Dendritic cell treated with granulocyte-macrophage colony-stimulating factor and Interleukin-4, amounts not matched to agents 40 ng/mL and 50 ng/mL, for 4 days (primary cell): Measurements from ENCODE around the gene PTGIR.
"Not testable (repeated sequence)": the region's sequence is repeated elsewhere in the genome, so short reads cannot be mapped to it uniquely, and the experiment has no call there.

Experiments used
- H3K27ac Mint-ChIP-seq: one replicate; pipeline ENCODE4 v1.8.0; 2022; ENCODE audit warnings: mild to moderate bottlenecking, mixed read lengths
- H3K27me3 Mint-ChIP-seq: one replicate; pipeline ENCODE4 v1.8.0; 2022; ENCODE audit warnings: mild to moderate bottlenecking, mixed read lengths
- H3K36me3 Mint-ChIP-seq: one replicate; pipeline ENCODE4 v1.8.0; 2022; ENCODE audit warnings: low read depth, mixed read lengths
- H3K4me1 Mint-ChIP-seq: one replicate; pipeline ENCODE4 v1.8.0; 2022; ENCODE audit warnings: low read depth, mixed read lengths
- H3K4me3 Mint-ChIP-seq: one replicate; pipeline ENCODE4 v1.8.0; 2022; ENCODE audit warnings: mild to moderate bottlenecking, moderate library complexity, mixed read lengths
- H3K9me3 Mint-ChIP-seq: one replicate; pipeline ENCODE4 v1.8.0; 2022; ENCODE audit warnings: mixed read lengths
- intact Hi-C: fragments of 100-400 bp; cut with micrococcal nuclease; formaldehyde crosslinking; loops from one replicate; pipeline ENCODE4 v1.15.0; 2022

Gene PTGIR

DNA sequence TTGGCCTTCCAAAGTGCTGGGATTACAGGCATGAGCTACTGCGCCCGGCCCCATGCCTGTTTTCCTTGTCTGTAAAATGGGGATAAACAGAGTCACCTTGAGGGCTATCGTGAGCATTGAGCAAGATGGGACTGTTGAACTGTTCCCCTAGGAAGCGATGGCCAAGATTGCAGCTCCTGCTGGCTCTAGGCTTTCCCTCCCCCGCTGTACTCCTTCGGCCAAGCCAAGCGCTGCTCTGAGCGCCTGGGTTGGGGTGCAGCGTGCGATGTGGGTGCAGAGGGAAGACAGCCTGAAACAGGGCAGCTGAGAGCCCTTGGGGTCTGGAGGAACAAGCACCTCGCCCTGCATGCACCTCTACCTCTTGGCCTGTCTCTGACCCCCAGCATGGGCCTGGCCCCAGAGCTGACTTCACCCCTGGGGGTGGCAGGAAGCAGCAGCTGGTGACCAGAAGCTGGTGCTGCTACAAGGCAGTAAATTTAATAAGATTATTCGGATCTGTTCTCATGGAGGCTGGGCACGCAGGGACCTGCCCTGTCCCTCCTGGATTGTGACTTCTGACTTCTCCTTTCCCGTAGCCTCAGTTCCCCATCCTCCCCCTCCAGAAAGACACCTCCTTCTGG is 5.8 kb upstream of the PTGIR start:
- Mint-ChIP-seq H3K9me3 (no peaks in the 10 kb centered on the region), H3K36me3 (no peaks in the 10 kb centered on the region), H3K4me3 (no peak overlapping the region), H3K27me3 (peaks cover 41% of the 10 kb centered on the region), H3K27ac (no peak overlapping the region), H3K4me1 (peaks cover 80% of the 10 kb centered on the region)
- intact Hi-C loops = no loop called here

- intact Hi-C loops = no loop called here
- H3K9me3 Mint-ChIP-seq = no peaks in the 10 kb centered on the region
- peaks cover 80% of the 10 kb centered on the region for H3K4me1 Mint-ChIP-seq
- H3K4me3 Mint-ChIP-seq = no peak overlapping the region
- peaks cover 33% of the 10 kb centered on the region for H3K27me3 Mint-ChIP-seq
- peak overlapping the region; percentile 61 for H3K27ac Mint-ChIP-seq
- peaks cover 6% of the 10 kb centered on the region for H3K36me3 Mint-ChIP-seq
These were observed 4.7 kb upstream of the PTGIR start for GRCh38 chr19:46629546-46630025.

- Mint-ChIP-seq H3K27me3 (peaks cover 29% of the 10 kb centered on the region), H3K36me3 (peaks cover 12% of the 10 kb centered on the region), H3K27ac (peak overlapping the region; percentile 61), H3K4me1 (peaks cover 82% of the 10 kb centered on the region)
- H3K9me3 Mint-ChIP-seq, H3K4me3 Mint-ChIP-seq, intact Hi-C loops: not testable (repeated sequence)
These were observed 4.1 kb upstream of the PTGIR start for GRCh38 chr19:46628970-46629369.

DNA sequence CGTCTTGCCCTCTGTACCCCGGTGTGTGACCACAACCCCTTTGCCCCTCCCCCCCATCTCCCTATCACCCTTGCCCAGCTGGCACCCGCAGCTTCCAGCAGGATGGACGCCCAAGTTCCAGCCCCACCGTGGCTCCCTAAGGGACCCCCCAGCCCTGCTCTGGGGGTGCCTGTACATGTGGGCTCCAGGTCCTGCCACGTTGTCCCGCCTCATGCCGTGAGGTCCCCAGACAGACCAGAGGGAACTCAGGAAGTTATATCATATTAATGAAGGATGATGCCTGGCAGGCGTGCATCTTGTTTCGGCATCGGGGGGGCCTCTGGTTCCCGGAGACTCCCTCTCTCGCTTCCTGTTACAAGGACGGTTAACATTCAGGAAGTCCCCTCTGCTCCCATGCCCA is 1.6 kb upstream of the PTGIR start:
- H3K27ac Mint-ChIP-seq = peak overlapping the region; percentile 93
- peaks cover 35% of the 10 kb centered on the region for H3K36me3 Mint-ChIP-seq
- no peaks in the 10 kb centered on the region for H3K9me3 Mint-ChIP-seq
- intact Hi-C loops = no loop called here
- peaks cover 10% of the 10 kb centered on the region for H3K27me3 Mint-ChIP-seq
- H3K4me3 Mint-ChIP-seq = peak overlapping the region; percentile 15
- peaks cover 90% of the 10 kb centered on the region for H3K4me1 Mint-ChIP-seq

DNA sequence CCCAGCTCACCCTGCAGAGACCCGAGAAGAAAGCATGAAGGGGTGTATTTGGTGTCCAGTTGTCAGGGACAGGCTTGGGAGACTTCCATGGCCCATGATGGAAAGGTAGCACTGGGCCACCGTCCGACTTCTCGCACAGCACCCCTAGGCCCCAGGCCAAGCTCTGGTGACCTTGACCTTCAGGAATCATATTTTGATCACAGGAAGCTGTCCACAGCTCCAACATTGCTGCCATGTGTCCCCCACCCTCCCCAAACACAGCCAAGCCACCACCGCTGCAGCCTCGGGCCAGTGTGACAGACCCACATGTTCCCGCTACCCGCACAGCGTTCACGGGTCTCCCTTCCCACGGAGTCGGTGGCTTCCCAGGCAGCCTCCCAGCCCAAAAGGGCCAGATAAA is 842 bp upstream of the PTGIR start:
- H3K9me3 Mint-ChIP-seq = no peaks in the 10 kb centered on the region
- H3K4me1 Mint-ChIP-seq = peaks cover 90% of the 10 kb centered on the region
- peak overlapping the region; percentile 93 for H3K27ac Mint-ChIP-seq
- intact Hi-C loops = no loop called here
- peaks cover 42% of the 10 kb centered on the region for H3K36me3 Mint-ChIP-seq
- peaks cover 4% of the 10 kb centered on the region for H3K27me3 Mint-ChIP-seq
- H3K4me3 Mint-ChIP-seq = no peak overlapping the region

- H3K27me3 Mint-ChIP-seq = no peaks in the 10 kb centered on the region
- peaks cover 51% of the 10 kb centered on the region for H3K36me3 Mint-ChIP-seq
- H3K4me3 Mint-ChIP-seq = peak overlapping the region; percentile 94
- intact Hi-C loops = no loop called here
- H3K9me3 Mint-ChIP-seq = no peaks in the 10 kb centered on the region
- H3K4me1 Mint-ChIP-seq = peaks cover 90% of the 10 kb centered on the region
- H3K27ac Mint-ChIP-seq = peak overlapping the region; percentile 93
These were observed 880 bp downstream of the PTGIR start for GRCh38 chr19:46623915-46624502.

DNA sequence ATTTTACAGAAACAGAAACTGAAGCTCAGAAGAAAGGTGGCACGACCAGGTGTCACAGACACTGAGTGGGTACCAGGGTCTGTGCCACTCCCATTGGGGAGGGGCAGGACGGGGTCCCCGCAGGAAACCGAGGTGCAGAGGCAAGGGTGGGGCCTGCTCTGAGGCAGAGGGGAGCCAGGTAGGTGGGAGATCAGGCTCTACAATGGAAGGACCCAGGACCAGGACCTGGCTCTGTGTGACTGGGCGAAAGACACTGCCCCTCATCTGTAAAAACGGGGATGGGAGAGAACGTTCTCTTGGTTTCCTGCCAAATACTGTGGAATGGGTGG is 2.8 kb downstream of the PTGIR start:
- Mint-ChIP-seq H3K9me3 (no peaks in the 10 kb centered on the region), H3K27me3 (peaks cover under 1% of the 10 kb centered on the region), H3K4me1 (peaks cover 87% of the 10 kb centered on the region), H3K27ac (peak overlapping the region; percentile 91), H3K36me3 (peaks cover 51% of the 10 kb centered on the region), H3K4me3 (peak overlapping the region; percentile 79)
- intact Hi-C loops = no loop called here

- peaks cover 7% of the 10 kb centered on the region for H3K27me3 Mint-ChIP-seq
- H3K9me3 Mint-ChIP-seq = no peaks in the 10 kb centered on the region
- H3K4me1 Mint-ChIP-seq = peaks cover 87% of the 10 kb centered on the region
- peak overlapping the region; percentile 91 for H3K27ac Mint-ChIP-seq
- intact Hi-C loops = no loop called here
- H3K36me3 Mint-ChIP-seq = peaks cover 51% of the 10 kb centered on the region
- H3K4me3 Mint-ChIP-seq = peak overlapping the region; percentile 79
These were observed 3.4 kb downstream of the PTGIR start for GRCh38 chr19:46621191-46622117.

DNA sequence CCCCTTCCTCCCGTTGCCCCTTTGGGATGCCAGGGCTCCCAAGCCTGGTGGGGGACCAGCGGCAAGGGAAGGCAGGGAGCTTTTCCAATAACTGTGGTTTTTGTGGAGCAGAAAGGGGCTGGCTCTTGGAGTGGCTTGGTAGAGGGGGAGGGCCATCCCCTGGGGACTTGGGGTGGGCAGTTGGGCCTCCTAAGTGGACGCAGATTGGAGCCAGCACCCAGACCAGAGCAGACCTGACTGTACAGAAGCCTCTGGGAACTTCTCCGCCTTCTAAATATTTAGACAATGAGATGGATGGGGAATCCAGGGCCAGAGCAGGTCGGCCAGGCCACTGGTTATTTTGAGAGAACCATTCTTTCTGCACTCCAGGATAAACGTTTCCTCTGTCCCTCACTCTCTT is 4.2 kb downstream of the PTGIR start:
- Mint-ChIP-seq H3K9me3 (no peaks in the 10 kb centered on the region), H3K4me1 (peaks cover 81% of the 10 kb centered on the region), H3K27ac (peak overlapping the region; percentile 91), H3K36me3 (peaks cover 51% of the 10 kb centered on the region), H3K27me3 (peaks cover 11% of the 10 kb centered on the region), H3K4me3 (peak overlapping the region; percentile 79)
- intact Hi-C loops = no loop called here

GRCh38 chr19:46620267-46620666 is 4.6 kb downstream of the PTGIR start:
- Mint-ChIP-seq H3K36me3 (peaks cover 51% of the 10 kb centered on the region), H3K4me1 (peaks cover 76% of the 10 kb centered on the region), H3K9me3 (no peaks in the 10 kb centered on the region), H3K4me3 (peak overlapping the region; percentile 79), H3K27ac (peak overlapping the region; percentile 91), H3K27me3 (peaks cover 14% of the 10 kb centered on the region)
- intact Hi-C loops = no loop called here

DNA sequence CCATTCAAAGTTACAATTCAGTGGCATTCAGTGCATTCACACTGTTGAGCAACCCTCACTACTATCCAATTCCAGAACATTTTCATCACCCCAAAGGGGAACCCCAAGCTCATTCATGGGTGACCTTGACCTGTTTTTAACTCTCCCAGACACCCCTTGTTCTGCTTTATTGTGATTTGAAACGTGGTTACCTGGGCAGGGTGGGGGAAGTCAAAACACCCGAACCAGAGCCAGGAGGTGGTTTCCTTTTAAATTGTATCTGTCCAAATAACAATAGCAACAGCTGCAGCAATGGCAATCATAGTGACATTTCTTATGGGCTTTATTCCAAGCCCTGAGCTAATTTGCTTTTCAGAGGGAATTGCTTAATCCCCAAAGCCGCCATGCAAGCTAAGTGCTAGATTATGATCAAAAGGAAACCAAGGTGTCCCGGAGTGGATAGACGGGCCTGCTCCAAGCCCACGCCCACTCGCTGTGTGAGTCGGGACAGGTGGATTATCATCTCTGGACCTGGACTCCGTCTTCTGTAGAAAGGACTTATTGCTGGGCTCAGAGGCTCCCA is 6.1 kb downstream of the PTGIR start:
- peak overlapping the region; percentile 91 for H3K27ac Mint-ChIP-seq
- H3K9me3 Mint-ChIP-seq = no peaks in the 10 kb centered on the region
- H3K36me3 Mint-ChIP-seq = peaks cover 39% of the 10 kb centered on the region
- no peak overlapping the region for H3K4me3 Mint-ChIP-seq
- intact Hi-C loops = no loop called here
- peaks cover 69% of the 10 kb centered on the region for H3K4me1 Mint-ChIP-seq
- peaks cover 18% of the 10 kb centered on the region for H3K27me3 Mint-ChIP-seq

- Mint-ChIP-seq H3K36me3 (peaks cover 28% of the 10 kb centered on the region), H3K9me3 (no peaks in the 10 kb centered on the region), H3K27ac (no peak overlapping the region), H3K4me3 (no peak overlapping the region), H3K4me1 (peaks cover 62% of the 10 kb centered on the region), H3K27me3 (peaks cover 21% of the 10 kb centered on the region)
- intact Hi-C loops = no loop called here
These were observed 7.3 kb downstream of the PTGIR start for GRCh38 chr19:46617601-46618000.

DNA sequence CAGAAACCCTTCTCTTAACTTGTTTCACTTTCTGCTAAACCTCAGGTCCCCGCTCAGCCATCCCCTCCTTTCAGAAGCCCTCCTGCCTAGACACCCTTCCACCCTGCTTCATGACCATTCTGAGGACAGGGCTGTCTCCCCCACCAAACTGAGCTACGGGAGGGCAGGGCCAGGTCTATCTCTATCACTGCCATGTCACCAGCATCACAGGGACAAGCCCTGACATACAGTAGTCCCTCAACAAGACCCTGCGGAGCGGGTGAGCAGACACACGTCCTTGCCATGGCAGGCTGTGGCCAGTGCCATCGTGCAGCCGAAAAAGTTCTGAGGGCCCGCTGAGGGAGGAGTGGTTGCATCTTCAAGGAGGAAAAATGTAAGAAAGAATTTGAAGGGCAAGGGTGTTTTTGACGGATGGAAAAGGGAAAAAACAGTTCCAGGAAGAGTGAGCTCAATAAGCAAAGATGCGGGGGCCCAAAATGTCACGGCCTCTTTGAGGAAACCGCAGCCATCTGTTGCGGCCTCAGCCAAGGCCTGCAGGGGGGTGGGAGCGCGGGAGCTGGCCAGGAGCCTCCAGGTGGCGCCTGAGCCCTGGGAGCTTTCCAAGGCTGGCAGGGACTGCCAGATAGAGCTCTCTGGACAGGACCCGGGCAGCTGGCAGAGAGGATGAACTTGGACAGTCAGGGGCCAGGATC is 8.1 kb downstream of the PTGIR start:
- Mint-ChIP-seq H3K27me3 (peaks cover 30% of the 10 kb centered on the region), H3K36me3 (peaks cover 20% of the 10 kb centered on the region), H3K4me3 (no peak overlapping the region), H3K4me1 (peaks cover 62% of the 10 kb centered on the region), H3K9me3 (no peaks in the 10 kb centered on the region), H3K27ac (no peak overlapping the region)
- intact Hi-C loops = no loop called here
